HG02623 (cell line): ENCODE results near the gene CYSRT1.
A peak's percentile ranks its signal among the peaks of the same experiment; 100 is the strongest.

Experiments
- ATAC-seq: cut with Tn5 transposase; IDR thresholded peaks from one replicate; pipeline ENCODE4 v1.9.1; 2021; ENCODE audit warnings: moderate library complexity; ENCODE audit not compliant: unreplicated experiment

Gene CYSRT1

DNA sequence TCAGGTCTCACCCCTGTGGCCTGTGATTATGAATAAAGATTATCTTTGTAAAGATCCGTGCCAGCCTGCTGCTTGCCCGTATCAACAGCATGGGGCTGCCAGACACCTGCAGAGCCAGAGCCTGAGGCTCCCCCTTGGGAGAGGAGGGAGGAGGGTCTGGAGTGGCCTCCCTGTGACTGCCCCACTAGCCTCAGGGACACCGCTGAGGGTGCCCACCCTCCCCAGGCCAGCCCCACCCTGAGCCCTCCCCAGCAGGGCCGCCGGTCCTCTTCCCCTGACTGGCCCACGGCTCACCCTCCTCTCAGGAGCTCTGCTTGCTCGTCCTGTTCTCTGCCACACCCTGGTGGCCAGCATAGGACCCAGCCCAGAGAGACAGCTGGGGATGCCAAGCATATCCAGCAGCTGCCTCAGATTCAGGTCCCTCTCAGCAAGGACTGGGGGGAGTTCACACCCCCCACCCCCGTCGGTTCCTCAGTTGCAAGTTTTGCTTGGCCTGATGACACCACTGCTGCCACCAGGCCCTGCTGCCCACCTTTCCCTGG, 34.6 kb upstream of the CYSRT1 start:
- no peak for ATAC-seq

GRCh38 chr9:137191245-137191644, 33.7 kb upstream of the CYSRT1 start:
- no peak for ATAC-seq

GRCh38 chr9:137191691-137192447, 33.1 kb upstream of the CYSRT1 start:
- ATAC-seq: no peak

DNA sequence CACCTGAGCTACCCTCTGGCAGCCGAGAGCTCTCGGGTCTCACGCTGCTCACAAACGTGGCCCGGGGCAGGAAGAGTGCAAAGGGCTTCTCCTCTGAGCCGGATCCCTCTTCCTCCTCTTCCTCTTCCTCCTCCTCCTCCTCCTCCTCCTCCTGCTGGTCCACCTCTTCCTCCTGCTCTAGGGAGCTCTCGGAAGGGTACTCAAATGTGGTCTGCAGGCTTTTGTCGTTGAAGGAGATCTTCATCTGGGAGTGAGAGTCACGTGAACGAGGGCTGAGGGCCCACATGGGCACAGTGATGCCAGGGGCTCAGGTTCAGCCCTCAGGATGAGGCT, 32.6 kb upstream of the CYSRT1 start:
- ATAC-seq: no peak

DNA sequence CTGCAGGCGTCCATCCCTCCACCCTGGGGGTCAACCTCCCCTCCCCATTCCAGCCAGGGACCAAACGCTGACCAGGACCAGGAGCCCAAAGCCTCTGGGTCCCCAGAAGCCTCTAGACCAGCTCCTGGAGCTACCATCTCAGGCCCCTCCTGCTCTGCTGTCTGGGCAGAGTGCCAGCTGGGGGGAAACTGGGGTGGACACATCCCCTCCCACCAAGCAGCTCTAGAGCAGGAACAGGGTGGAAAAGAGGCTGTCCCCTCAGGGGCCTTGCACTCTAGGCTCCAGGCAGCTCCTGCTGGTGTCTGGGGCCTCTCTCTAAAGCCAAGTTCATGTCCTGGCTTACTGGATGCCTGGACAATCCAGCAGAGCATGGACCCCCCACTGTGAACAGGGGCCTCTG, 32.1 kb upstream of the CYSRT1 start:
- ATAC-seq: no peak

GRCh38 chr9:137193771-137194170, 31.2 kb upstream of the CYSRT1 start:
- ATAC-seq: no peak

- no peak for ATAC-seq
Measured at GRCh38 chr9:137194388-137194787, 30.6 kb upstream of the CYSRT1 start.

GRCh38 chr9:137194909-137195308, 30.1 kb upstream of the CYSRT1 start:
- ATAC-seq: no peak

GRCh38 chr9:137195525-137196220, 29.3 kb upstream of the CYSRT1 start:
- ATAC-seq: no peak

DNA sequence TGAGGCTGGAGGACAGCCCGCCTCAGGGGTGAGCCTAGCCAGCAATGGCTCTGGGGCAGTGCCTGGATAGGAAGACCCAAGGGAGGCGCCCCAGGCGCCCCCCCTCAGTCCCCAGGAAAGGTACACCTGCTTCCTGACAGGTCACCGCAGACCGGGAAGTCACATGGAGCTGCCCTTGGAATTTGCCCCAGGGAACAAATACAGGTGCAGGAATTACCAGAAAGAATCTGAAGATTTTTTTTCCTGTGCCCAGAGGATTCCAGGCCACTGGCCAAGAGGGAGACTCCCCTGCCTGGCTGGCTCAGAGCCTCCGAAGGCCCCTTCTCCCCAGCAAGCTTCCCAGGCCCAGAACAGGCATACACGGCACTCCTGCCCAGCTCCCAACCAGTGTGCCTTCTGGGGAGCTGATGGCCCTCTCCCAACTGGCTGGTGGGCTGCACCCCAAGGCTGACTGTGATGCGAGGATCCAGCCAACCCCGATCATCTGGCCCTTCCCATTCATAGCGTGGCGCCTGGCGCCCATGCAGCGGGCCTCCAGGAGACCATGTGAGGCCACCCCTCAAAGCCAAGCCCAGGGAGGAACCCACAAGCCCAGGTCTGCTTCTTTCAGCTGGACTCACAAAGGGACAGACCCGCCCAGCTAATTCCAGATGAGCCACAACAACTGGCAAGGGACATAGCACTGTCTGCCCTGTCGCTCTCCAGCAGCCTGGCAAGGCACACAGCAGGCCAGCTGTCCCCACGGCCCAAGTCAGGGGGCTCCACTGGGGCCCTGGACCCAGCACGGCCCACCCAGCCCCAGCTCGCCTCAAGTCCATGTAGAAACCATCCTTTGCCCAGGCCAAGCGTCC, 26.7 kb upstream of the CYSRT1 start:
- no peak for ATAC-seq

- ATAC-seq: no peak
Measured at GRCh38 chr9:137198902-137199283, 26.1 kb upstream of the CYSRT1 start.

DNA sequence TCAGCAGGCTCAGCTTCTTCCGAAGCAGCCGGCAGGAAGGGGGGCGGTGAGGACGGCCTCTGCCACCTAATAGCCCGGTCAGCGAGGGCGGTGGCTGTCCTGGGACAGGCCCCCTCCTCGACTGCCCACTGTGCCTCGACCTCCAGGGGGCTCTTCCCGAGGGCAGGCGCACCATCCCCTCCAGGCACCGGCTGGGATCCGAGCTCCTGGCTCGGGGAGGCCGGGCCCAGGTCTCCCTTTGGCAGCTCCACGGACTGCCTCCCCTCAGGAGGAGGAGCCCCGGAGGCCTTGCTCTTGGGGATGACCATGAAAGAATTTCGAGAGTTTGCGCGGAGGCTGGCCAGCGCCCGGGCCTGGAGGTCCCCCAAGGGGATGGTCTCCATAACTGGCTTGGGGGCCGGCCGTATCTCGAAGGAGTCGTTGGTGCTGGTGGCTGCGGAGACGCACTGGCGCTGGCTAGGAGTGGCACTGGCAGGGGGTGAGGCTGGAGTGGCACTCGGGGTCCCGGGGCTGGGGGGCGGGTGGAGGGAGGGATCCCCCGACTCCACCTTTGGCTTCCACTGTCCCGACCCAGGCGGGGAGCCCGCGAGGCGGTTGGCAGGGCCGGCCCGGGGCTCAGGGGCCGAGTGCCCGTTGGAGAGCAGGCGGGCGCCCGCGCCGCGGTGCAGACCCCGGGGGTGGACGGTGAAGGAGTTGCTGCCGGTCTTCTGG, 25.4 kb upstream of the CYSRT1 start:
- no peak for ATAC-seq

DNA sequence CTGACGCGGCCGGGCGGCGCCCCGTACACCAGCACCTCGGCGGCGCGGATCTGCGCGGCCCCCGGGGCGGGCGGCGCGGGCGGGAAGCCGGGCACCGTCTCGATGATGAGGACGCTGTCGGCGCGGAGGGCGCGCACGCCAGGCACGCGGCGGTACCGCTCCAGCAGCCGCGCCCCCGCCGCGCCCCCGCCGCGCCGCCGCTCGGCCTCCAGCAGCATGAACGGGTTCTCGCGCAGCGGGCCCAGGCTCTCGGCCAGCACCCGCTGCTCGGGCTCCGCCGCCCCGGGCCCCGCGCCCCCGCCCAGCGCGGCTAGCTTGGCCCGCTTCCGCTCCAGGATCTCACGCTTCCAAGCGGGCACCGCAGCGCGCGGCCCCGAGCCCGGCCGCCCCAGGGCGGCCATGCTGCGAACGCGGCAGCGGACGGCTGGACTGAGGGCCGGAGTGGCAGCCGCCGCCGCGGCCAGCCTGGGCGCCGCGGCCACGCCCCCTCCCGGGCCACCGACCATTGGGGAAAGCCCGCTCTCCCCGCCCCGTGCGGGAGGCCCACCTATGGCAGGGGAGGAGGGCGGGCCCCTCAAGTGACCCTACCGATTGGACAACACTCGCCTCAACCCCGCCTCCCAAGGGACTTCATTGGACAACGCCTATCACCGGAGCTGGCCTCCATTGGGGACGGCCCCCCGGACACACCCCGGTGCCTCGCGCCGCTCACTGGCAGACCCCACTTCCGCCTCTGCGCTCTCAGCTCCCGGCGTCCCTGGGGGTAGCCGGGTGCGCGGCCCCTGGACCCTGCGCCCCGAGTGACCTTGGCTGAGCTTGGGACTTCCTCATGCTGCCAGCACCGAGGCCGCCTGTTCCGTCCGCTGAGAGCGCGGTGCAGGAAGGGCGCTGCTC, 24.4 kb upstream of the CYSRT1 start, which contains the start of gene TPRN:
TPRN (minus strand) TSS at position 431 of the 894 bp plus-strand sequence; CDS start at position 401, 30 bp downstream.
- peak; percentile 82 for ATAC-seq

- ATAC-seq: no peak
Measured at GRCh38 chr9:137201205-137201868, 23.6 kb upstream of the CYSRT1 start.

GRCh38 chr9:137202966-137203365, 22.0 kb upstream of the CYSRT1 start:
- no peak for ATAC-seq

- no peak for ATAC-seq
Measured at GRCh38 chr9:137204731-137205125, 20.2 kb upstream of the CYSRT1 start.

DNA sequence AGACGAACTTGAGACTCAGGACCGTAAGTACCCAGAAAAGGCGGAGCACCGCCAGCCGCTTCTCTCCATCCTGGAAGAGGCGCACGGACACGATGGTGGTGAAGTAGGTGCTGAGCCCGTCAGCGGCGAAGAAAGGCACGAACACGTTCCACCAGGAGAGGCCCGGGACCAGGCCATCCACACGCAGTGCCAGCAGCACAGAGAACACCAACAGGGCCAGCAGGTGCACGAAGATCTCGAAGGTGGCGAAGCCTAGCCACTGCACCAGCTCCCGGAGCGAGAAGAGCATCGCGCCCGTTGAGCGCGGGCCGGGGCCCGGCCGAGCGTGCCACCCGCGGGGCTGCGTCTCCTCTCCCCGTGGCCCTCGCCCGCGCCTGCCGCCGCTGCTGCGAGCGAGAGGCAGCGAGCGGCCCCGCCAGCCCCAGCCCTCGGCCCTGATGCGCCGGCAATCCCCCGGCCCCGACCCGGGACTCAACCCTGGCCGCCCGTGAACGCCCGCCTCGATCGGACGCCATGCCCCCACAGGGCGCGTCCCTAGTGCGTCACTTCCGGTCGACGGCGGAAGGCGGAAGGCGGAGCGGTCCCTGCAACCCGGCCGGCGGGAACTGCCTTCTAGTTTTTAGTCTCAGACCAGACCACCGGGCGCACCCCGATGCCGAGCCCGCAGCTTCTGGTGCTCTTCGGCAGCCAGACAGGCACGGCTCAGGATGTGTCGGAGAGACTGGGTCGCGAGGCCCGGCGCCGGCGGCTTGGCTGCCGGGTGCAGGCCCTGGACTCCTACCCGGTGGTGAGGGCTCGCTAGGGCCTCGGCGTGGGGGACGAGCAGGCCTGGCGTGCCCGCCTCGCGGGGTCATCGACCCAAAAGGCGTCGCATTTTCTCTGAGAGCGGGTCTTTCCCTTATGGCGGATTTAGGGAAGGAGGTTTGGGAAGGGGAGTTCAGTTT, 19.6 kb upstream of the CYSRT1 start, which contains the start of the genes NDOR1 and TMEM203:
NDOR1 (plus strand) TSS at position 575 of the 944 bp plus-strand sequence; CDS start at position 653, 78 bp downstream.
TMEM203 (minus strand) TSS at position 523 of the 944 bp plus-strand sequence; CDS start at position 289, 234 bp downstream.
- peak; percentile 34 for ATAC-seq

DNA sequence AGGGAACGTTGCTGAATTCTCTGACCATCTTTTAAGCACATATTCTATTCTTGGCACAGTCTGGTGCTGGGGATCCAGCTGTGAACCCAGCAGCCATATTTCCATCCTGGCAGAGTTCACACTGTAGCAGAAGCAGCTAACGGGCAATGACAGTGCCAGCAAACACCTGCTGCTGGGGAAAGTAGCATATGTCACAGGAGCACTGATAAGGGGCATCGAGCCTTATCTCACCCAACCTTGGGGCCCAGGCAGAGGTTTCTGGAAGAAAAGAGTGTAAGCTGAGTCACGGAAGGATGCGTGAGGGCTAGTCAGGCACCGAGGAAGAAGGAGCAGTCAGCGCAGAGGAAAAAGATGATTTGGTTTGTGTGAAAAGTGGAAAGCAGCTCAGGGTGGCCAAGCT, 18.4 kb upstream of the CYSRT1 start:
- ATAC-seq: no peak
